GM21619 (cell line): ENCODE results near the gene PGAM1.
"Not testable (repeated sequence)": the region's sequence is repeated elsewhere in the genome, so short reads cannot be mapped to it uniquely, and the experiment has no call there.

Experiments used
- ATAC-seq: cut with Tn5 transposase; IDR thresholded peaks from one replicate; pipeline ENCODE4 v1.9.1; 2021; ENCODE audit not compliant: unreplicated experiment

PGAM1 gene

DNA sequence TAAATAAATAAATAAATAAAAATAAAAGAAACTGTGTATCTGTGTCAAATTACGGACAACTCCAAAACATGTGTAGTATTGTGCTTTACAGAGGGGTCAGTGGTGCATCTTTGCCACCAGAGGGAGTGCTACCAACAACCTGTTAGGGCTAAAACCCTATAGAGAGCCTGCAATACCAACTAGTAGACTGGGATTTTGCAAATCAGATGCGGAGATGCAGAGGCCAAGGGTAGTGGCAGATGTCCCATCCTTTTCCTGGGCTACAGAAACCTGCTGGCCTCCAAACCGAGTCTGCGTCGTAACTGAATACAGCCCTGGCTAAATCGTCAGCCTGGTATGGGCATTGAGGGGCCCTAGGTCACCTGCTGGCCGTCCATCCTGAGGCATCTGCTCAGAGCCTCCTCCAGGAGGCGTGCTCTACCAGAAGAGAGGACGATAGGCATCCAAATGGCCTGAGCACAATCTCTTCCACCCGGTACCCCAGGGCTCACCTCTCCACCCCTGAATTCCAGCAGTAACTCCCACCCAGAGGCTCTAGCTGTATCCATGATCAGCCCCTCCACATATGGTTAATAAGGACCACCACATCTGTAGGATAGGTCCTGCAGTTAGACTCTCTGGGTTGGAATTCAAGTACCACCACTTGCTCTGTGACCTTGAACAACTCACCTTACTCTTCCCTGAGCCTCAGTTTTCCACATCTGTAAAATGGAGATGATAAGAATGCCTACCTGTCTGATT lies 18.6 kb upstream of the PGAM1 start:
- ATAC-seq: peak; percentile 92

DNA sequence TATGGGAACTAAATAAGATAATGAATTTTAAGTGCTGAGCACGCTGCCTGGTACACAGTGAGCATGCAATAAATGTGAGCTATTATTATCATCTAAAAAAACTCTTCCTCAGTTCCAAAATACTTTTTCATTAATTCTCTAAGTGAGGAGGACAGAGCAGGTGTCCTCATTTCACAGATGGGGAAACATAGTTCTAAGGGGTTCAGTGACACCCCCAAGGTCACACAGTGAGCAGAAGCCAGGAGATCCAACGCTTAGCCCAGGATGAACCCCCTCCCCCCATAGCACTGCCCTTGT lies 18.1 kb upstream of the PGAM1 start:
- no peak for ATAC-seq

DNA sequence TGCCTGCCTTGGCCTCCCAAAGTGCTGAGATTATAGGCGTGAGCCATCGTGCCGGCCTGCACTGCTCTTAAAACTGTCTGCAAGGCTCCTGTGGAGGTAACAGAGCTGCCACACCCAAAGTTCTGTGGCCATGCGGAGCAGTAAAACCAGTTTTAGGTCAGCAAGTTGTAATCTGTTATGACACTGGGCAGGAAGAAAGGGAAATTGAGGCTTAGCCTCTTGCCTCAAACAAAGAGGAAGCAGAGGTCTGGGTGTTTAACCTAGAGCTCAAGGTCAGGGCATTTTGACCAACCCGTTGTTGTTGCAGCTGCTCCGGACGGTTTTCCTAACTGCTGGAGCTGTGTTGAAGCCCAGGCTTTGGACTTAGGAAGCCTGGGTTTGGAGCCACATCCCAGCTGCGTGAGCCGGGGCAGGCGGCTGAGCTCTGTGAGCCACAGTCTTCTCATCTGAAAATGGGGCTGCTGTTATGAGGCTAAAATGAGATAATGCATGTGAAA lies 17.4 kb upstream of the PGAM1 start:
- no peak for ATAC-seq

DNA sequence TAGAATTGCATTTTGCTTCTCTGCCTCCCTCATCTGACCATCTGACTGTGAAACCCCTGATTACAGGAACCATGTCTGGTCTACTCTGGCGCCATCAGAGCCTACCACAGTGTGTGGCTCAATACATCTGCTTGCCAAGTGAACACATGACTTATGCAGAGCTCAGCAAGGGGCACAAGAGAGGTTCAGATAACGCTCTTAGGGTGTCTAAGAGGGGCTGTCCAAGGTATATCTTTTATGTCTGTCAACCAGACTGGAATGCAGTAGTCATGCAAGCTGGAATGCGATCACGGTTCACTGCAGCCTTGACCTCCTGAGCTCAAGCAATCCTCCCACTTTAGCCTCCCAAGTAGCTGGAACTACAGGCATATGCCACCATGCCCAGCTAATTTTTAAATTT lies 14.6 kb upstream of the PGAM1 start:
- no peak for ATAC-seq

DNA sequence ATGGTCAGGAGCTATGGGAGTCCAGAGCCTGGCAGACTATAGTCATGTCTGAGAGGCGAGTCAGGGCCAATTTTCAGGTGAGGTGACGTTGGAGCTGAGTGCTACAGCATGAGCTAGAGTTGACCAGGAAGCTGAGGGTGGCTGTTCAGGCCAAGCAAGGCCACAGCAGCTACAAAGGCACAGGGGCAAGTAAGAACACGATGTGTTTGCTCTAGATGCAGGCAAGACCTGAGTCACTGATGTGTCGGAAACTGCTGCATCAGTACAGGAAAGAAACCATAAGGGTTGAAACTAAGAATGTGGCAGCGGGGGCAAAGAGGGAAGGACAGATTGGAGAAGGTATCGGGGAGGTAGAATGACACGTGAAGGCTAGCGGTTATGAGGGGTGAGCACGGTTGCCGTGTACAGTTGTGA lies 13.1 kb upstream of the PGAM1 start:
- ATAC-seq: no peak

DNA sequence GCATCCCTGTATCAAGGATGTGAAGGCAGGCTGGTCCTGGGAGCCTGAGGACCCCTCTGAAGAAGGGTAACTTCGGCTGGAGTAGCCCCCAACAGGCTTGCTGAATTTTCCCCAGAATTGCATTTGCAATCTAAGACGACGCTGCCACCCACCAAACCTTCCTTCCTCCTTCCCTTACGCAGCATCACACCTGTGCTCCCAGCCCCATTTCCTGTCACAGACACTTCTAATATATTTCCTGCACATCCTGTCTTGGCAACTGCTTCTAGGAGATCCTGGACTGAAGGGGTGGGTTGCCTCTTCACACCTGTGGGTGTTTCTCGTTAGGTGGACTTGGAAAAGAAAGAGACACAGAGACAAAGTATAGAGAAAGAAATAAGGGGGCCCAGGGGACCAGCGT lies 9.4 kb upstream of the PGAM1 start:
- no peak for ATAC-seq

DNA sequence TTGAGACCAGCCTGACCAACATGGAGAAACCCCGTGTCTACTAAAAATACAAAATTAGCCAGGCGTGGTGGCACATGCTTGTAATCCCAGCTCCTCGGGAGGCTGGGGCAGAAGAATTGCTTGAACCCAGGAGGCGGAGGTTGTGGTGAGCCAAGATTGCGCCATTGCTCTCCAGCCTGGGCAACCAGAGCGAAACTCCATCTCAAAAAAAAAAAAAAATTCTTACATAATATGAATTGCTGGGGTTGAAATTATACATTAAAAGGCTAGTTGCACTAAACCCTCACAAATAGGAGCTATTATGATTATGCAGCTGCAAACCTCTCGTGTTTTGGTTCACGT lies 2.3 kb upstream of the PGAM1 start:
- ATAC-seq: not testable (repeated sequence)

DNA sequence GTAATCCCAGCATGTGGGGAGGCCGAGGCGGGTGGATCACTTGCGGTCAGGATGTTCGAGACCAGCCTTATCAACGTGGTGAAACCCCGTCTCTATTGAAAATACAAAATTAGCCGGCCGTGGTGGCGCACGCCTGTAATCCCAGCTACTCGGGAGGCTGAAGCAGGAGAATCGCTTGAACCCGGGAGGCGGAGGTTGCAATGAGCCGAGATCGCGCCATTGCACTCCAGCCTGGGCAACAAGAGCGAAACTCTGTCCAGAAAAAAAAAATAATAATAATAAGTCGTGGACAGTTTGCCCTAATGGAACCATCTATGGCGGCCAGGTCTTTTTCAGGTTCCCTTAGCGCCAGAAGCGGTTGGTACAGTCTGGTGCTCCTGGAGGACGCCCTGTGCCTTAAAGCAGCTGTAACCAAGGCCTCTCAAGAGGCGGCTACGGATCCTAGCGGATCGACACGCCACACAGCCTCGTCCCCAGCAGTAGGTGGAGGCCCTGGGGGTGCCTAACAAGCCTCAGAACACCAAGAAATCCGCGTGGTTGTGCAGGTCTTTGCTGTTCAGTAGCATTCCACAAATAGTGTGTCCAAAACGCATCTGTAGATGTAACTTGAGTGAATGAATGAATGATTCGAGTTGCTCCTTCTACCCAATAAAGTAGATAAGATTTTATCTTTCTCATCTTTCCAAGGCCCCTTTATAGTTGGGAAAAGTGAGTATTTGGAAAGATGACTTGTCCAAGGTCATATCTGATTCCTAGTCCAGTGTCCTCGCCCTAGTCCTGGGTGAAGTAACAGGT lies 982 bp downstream of the PGAM1 start:
- ATAC-seq: no peak

DNA sequence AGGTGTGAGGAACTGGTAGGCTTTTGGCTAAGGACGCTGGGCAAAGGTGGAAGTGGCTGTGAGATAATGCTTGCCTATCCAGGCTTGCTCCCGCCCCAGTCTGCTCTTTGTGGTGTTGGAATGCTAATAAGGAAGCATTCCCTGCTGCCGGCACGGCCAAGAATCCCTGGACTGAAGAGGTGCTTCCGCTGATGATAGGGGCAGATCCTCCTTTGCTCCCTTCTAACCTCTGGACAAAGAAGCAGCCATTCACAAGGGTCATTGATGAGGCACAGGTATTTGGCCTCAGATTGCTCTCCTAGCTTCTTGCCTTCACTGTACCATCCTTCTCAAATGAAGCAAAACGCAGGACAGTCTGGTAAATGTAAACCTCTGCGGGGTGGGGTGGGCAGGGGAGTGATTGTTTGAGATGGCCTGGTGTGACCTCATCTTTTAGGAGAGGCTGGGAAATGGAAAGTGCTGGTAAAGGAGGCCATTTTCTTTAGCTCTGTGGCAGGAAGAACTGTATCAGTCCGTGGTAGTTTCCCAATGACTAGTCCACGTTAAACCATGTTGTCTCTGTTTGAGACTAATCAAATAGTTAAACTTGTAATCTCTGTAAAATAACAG lies 1.7 kb downstream of the PGAM1 start:
- ATAC-seq: no peak

DNA sequence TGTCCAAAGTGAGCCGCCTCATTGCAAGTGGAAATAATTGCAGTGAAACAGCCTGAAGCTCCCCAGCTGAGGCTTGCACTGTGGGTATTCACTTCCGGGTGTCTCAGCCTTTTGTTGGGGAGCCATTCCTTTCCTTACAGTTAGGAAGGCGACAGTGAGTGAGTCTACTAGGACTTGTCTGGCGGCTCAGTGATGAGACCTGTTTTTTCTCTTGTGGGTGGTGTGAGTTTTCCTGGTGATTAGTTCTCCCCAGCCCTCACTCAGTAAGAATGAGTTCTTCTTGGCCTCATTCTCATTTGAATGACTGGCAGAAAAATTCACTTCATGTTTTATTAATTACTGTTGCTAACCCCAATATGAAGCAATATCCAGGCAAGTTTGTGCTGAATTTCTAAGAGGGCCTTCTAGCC lies 2.6 kb downstream of the PGAM1 start:
- no peak for ATAC-seq

DNA sequence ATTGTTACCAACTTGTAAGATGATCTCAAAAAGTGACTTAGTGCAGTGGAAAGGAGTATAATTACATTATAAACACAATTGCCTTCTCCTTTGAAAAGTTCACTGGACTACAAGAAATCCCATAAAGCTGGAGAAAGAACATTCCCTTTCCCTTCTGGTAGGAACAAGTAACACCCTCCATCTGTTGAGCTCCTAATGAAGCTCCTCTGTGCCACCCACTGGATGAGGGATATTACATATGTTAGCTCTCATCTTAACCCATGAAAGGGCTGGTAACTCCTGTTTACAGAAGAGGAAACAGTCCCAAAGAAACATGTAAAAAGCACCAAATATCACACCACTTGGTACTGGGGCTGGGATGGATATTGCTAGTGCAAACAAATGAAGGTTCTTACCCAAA lies 8.1 kb downstream of the PGAM1 start:
- no peak for ATAC-seq

DNA sequence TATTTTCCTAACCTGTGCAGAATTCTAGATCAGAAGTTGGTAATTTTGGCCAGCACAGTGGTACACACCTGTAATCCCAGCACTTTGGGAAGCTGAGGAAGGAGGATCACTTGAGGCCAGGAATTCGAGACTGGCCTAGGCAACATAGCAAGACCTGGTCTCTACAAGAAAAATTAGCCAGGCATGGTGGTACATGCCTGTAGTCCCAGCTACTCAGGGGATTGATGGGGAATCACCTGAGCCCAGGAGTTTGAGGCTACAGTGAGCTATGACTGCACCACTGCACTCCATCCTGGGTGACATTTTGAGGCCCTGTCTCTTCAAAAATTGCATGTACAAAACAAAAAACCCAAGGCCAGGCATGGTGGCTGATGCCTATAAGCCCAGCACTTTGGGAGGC lies 8.6 kb downstream of the PGAM1 start:
- ATAC-seq: no peak

DNA sequence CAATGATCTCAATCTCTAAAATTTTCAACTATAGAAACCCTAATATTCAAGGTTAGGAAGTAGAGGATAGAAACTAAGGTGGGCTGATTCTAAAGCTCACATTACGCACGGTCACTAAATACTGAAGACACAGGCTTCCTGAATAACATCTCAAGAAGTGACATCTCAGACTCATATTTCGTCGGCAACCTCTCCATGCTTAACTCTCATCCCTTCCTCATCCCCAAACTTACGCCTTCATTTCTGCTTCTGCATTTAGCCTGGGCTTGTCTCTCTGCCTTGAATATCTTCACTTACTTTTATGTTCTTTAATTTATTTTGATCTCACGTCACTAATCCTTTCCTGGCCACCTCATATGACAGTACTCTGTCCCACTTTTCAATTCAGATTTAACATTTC lies 9.2 kb downstream of the PGAM1 start:
- no peak for ATAC-seq

DNA sequence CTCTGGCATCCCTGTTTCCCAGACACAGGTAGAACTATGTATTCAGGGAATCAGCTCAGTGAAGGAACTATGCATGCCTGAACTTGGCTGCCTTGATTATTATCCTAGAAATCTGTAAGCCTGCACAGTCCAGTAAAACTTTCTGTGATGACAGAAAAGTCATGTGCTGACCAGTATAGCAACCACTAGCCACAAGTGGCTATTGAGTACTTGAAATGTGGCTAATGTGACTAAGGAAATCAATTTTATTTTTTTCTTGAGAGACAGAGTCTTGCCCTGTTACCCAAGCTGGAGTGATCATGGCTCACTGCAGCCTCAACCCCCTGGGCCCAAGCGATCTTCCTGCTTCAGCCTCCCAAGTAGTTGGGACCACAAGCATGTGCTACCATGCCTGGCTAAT lies 16.3 kb downstream of the PGAM1 start:
- no peak for ATAC-seq

DNA sequence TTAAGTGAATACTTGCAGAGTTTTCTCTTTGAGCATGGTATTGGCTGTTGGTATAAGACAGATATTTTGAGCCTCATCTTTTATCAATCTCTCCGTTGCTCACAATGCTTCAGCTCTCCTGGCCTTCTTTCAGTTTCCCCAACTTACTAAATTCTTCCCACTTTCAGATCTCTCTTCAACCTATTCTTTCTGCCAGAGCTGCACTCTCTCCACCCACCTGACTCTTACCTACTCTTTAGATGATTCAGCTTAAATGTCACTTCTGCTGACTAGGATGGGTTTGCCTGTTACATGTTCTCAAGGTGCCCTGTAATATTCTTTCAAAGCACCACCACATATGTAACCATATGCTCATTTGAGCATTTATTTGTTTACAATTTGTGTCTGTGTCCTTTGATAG lies 18.2 kb downstream of the PGAM1 start:
- ATAC-seq: no peak

DNA sequence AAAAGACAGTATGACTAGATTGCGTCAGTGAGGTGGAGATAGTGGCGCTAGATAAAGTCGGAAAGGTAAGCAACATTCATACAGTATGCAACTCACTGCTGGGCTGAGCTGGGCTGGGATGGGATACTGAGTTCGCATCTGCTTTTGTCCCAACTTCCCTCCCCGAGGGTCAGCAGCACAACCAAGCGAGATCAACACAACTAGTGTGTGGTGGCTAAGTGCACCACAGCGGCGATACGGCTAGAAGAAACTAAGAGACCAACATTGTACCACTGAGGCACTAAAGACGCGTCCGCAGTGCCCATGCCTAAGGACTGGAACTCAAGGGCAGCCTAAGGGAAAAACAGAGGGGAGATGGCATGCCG lies 19.3 kb downstream of the PGAM1 start:
- ATAC-seq: no peak

DNA sequence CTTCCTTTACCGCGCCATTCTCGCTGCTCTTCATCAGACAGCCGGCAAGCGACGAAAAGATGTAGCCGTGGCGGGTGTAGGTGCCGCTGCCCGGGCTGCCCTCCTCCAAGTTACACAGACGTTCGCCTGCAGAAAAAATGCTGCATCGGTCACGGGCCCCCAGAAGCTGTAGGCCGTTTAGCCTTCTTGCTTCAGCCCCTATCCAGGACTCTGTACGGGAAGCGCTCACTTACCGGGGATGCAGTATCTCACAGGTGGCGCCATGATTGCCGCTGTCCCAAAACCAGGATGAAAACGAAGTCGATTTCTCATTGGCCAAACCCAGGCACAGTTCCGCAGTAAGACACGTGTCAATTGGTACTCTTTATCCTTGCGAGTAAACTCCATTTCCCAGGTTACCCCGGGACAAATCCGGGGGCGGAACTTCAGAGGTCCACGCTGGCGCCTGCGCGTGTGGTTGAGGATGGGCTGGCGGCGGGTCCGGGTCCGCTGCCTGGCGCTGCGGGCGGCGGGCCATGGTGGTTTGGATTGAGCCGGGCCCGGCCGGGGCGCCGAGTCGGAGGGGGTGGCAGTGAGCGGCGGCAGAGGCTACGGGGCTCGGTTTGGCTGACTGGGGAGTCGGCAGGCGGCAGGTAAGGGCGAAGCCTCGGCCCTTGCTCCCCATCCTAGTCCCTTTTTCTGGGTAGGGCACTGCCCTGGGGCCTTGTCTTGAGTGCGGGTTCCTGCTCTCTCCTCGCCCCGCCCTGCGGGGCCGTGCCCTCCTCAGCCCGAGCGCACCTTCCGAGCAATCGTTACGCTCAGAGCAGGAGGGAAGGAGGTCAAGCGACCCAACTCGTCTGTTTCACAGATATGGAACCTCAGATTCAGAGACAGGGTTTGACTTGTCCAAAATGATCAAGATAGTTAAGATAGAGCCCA lies 20.0 kb downstream of the PGAM1 start, which contains the start of the genes EXOSC1 and ZDHHC16:
Gene EXOSC1, minus strand, starts transcription at position 285 of the 918 bp plus-strand sequence. Its CDS starts 21 bp downstream, at position 264.
Gene ZDHHC16, plus strand, starts transcription at position 454 of the 918 bp plus-strand sequence. CDS start 5,501 bp downstream, outside the sequence.
- peak; percentile 94 for ATAC-seq

DNA sequence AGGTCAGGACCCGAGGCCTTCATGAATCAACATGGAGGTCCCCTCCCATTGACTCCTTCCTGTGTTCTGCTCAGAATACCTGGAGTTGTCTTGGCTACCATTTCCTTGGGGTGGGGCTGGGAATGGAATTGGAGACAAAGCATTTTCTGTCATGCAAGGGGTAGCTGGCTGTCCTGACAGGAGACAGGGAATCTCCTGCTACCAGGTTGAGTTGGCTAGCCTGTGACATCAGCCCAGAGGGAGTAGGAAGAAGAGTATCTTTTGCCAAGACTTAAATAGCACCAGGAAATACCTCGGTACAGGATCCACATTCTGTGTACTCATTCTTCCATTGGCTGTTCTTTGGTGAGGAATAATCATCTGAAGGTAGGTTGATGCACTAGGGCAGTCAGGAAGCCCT lies 24.8 kb downstream of the PGAM1 start:
- no peak for ATAC-seq

DNA sequence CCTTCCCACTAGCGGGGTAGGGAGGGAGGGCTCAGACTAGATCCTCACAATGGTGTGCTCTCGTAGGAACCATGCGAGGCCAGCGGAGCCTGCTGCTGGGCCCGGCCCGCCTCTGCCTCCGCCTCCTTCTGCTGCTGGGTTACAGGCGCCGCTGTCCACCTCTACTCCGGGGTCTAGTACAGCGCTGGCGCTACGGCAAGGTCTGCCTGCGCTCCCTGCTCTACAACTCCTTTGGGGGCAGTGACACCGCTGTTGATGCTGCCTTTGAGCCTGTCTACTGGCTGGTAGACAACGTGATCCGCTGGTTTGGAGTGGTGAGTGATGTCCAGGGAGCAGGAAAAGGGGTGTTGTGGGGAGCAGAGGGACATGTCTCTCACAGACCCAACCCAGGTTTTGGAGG lies 25.6 kb downstream of the PGAM1 start:
- no peak for ATAC-seq

DNA sequence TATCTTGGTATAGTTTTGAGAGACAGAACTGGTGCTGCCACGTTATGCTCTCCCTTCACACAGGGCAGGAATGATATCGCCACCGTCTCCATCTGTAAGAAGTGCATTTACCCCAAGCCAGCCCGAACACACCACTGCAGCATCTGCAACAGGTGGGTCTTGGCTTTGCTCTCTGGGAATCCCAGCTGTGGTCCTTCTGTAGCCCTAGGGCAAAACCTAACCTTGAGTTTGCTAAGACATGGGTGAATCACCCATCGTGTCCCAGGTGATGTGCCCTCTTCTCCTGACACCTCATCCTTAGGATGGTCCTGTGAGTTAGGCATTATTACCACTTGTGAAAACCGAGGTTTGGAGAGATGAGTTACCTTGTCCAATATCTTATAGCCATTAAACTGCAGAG lies 26.4 kb downstream of the PGAM1 start:
- no peak for ATAC-seq
